Measurements from ENCODE around the gene CHRNA1. TPM values are rescaled to one million over a fixed set of nuclear protein-coding genes. Genes with fewer than 3 reads are reported as not detected.

Gene CHRNA1
- total RNA-seq, 1 experiment from 2014 or later = not detected

- no peaks in the 10 kb centered on the region for H3K36me3 ChIP-seq (ENCODE audit: control insufficient read depth in 1 of 2, insufficient read depth in 2 of 2, low read length in 2 of 2)
- RAD21 ChIA-PET (ENCODE audit: low non-redundant PET in 1 of 2, low total read pairs in 2 of 2, uncharacterized antibody in 2 of 2, unreplicated experiment in 2 of 2) = interaction anchor here in 1 of 2 experiments (0.8 kb wide), 1 partner anchor 1853 kb away, joined by 3 read pairs; no protein-coding TSS in a partner anchor
- CTCF ChIA-PET = interaction anchor here (1.9 kb wide), 1 partner anchor 10 kb away, joined by 9 read pairs; no protein-coding TSS in a partner anchor
Measured at GRCh38 chr2:174781996-174782395, 17.7 kb upstream of the CHRNA1 start.

More at GRCh38 chr2:174781996-174782395, 17.7 kb upstream of the CHRNA1 start:
- ATAC-seq (no peak), DNase-seq (ENCODE audit: low read depth, low spot score) (no peak)
- no peak overlapping the region for H3K9ac ChIP-seq (ENCODE audit: low read length)
- no peak overlapping the region for H3K4me3 ChIP-seq (replicated peaks in 1 of 2; ENCODE audit: low read depth in 1 of 2, low read length in 2 of 2)
- H2AFZ ChIP-seq (ENCODE audit: low read depth, low read length, poor library complexity, severe bottlenecking) = no peak overlapping the region
- no peaks in the 10 kb centered on the region for H3K27me3 ChIP-seq (ENCODE audit: insufficient read depth, low read length)
- H3K27ac ChIP-seq (ENCODE audit: low read depth, low read length) = no peak overlapping the region
- no peaks in the 10 kb centered on the region for H4K20me1 ChIP-seq (ENCODE audit: insufficient read depth)
- BruUV-seq (replicated peaks) = no TSS peak
- no peaks in the 10 kb centered on the region for H3K9me2 ChIP-seq (ENCODE audit: insufficient read depth)
- H3K4me1 ChIP-seq (ENCODE audit: control insufficient read depth in 1 of 2, insufficient read depth in 2 of 2, low read length in 2 of 2) = no peaks in the 10 kb centered on the region
- H3K9me3 ChIP-seq (ENCODE audit: control insufficient read depth in 1 of 2, insufficient read depth in 1 of 2, low read depth in 1 of 2, low read length in 2 of 2) = no peaks in the 10 kb centered on the region
- TF ChIP-seq POLR2AphosphoS5 (IDR thresholded peaks at IDR 0.05; ENCODE audit: low read depth, low read length) (no peak), RAD21 (IDR thresholded peaks at IDR 0.05; ENCODE audit: low read depth) (no peak), ELF1 (IDR thresholded peaks at IDR 0.05; ENCODE audit: borderline replicate concordance, low read depth) (no peak), SRF (IDR thresholded peaks at IDR 0.05; ENCODE audit: low read depth) (no peak), CTCF (IDR thresholded peaks at IDR 0.05 in 2 of 3, conservative IDR thresholded peaks at IDR 0.05 in 1 of 3; ENCODE audit: borderline replicate concordance in 1 of 3, insufficient read depth in 1 of 3, low read depth in 2 of 3, low read length in 2 of 3) (no peak), YY1 (IDR thresholded peaks at IDR 0.05; ENCODE audit: extremely low read depth, insufficient replicate concordance, low read depth, low read length) (no peak), EZH2phosphoT487 (IDR thresholded peaks at IDR 0.05; ENCODE audit: borderline replicate concordance) (no peak), EZH2 (IDR thresholded peaks at IDR 0.05) (no peak), TCF7L2 (IDR thresholded peaks at IDR 0.05; ENCODE audit: borderline replicate concordance, extremely low read depth, insufficient read depth, insufficient read length) (no peak), JUND (IDR thresholded peaks at IDR 0.05) (no peak), SP1 (IDR thresholded peaks at IDR 0.05; ENCODE audit: low read depth) (no peak), SIN3A (IDR thresholded peaks at IDR 0.05; ENCODE audit: low read depth) (no peak), ATF3 (IDR thresholded peaks at IDR 0.05) (no peak), ZNF274 (IDR thresholded peaks at IDR 0.05; ENCODE audit: low read depth, low read length) (no peak), FOSL1 (IDR thresholded peaks at IDR 0.05; ENCODE audit: low read depth) (no peak)
- intact Hi-C loops (cut with micrococcal nuclease) = no loop called here
- H3K79me2 ChIP-seq (ENCODE audit: insufficient read depth, low read length) = no peaks in the 10 kb centered on the region
- POLR2A ChIA-PET = no interaction called here
- no peak overlapping the region for H3K4me2 ChIP-seq (ENCODE audit: low read length)
